Renal cortex interstitium (tissue), 15 donors: Measurements from ENCODE around the gene MAGI2. TPM values are rescaled to one million over a fixed set of nuclear protein-coding genes. Genes with fewer than 3 reads are reported as not detected.

ENCODE experiments used
- DNase-seq, 11 donors: peaks; one replicate each; pipeline ENCODE4 v3.0.0-alpha.2; 2013; ENCODE audit warnings: low read depth in 9 of 11, low spot score in 4 of 11; ENCODE audit errors: extremely low read depth in 1 of 11
- long read RNA-seq, 16 experiments: transcript quantifications; one replicate each; lab custom pipeline, GENCODE V29; 2026
- polyA plus RNA-seq, 3 donors: library from polyadenylated mRNA; unstranded; fragments of 120-200 nt; gene quantifications; one replicate each; pipeline ENCODE4 v1.2.1, GENCODE V29; 2013; ENCODE audit not compliant: insufficient read length in 3 of 3

MAGI2 gene
- polyA plus RNA-seq, result 10 to 100 TPM; 32.0 to 34.5 (median 33.9) TPM
- long read RNA-seq, donor 1, partial matches to known transcripts, result 38 of 44 reads
- long read RNA-seq, donor 1, other reads (novel, unspliced or antisense), result 5 of 44 reads
- long read RNA-seq, donor 2, partial matches to known transcripts, result 18 of 52 reads
- long read RNA-seq, donor 2, other reads (novel, unspliced or antisense), result 33 of 52 reads
- long read RNA-seq, donor 3, partial matches to known transcripts, result 0 of 1 reads
- long read RNA-seq, donor 3, other reads (novel, unspliced or antisense), result 0 of 1 reads
- long read RNA-seq, donor 4, partial matches to known transcripts, result 299 of 320 reads
- long read RNA-seq, donor 4, other reads (novel, unspliced or antisense), result 21 of 320 reads
- long read RNA-seq, donor 5, result 0 reads
- long read RNA-seq, donor 6, partial matches to known transcripts, result 81 of 106 reads
- long read RNA-seq, donor 6, other reads (novel, unspliced or antisense), result 23 of 106 reads
- long read RNA-seq, donor 7, partial matches to known transcripts, result 0 of 1 reads
- long read RNA-seq, donor 7, other reads (novel, unspliced or antisense), result 0 of 1 reads
- long read RNA-seq, donor 8, result 0 reads
- long read RNA-seq, donor 9, partial matches to known transcripts, result 55 of 111 reads
- long read RNA-seq, donor 9, other reads (novel, unspliced or antisense), result 56 of 111 reads
- long read RNA-seq, donor 10, partial matches to known transcripts, result 98 of 138 reads
- long read RNA-seq, donor 10, other reads (novel, unspliced or antisense), result 40 of 138 reads
- long read RNA-seq, donor 11, partial matches to known transcripts, result 40 of 111 reads
- long read RNA-seq, donor 11, other reads (novel, unspliced or antisense), result 71 of 111 reads
- long read RNA-seq, donor 12, result 0 reads
- long read RNA-seq, donor 13, result 0 reads
- long read RNA-seq, donor 14, partial matches to known transcripts, result 71 of 127 reads
- long read RNA-seq, donor 14, other reads (novel, unspliced or antisense), result 56 of 127 reads
- long read RNA-seq, donor 15, result 0 reads
- long read RNA-seq, donor 16, full-length matches to known transcripts, result 2 of 318 reads
- long read RNA-seq, donor 16, partial matches to known transcripts, result 121 of 318 reads
- long read RNA-seq, donor 16, other reads (novel, unspliced or antisense), result 195 of 318 reads

- DNase-seq, result peak; percentile 49 to 74 (median 60)
Observed at GRCh38 chr7:79453558-79454360, at the start of gene MAGI2. MAGI2 (minus strand) TSS chr7:79453667; CDS start chr7:79453320, 347 bp downstream.

GRCh38 chr7:79502151-79502550 is 48.7 kb upstream of the MAGI2 start:
- no peak for DNase-seq

- no peak for DNase-seq
Observed at GRCh38 chr7:79500759-79501158, 47.3 kb upstream of the MAGI2 start.

- DNase-seq, result no peak
Observed at GRCh38 chr7:79497728-79498127, 44.3 kb upstream of the MAGI2 start.

- DNase-seq, result no peak
Observed at GRCh38 chr7:79495544-79496272, 42.2 kb upstream of the MAGI2 start.

- DNase-seq, result peak in 1 of 11 donors; percentile 33
Observed at GRCh38 chr7:79494046-79494445, 40.6 kb upstream of the MAGI2 start.

GRCh38 chr7:79489371-79489770 is 35.9 kb upstream of the MAGI2 start:
- no peak for DNase-seq

- DNase-seq, result no peak
Observed at GRCh38 chr7:79478386-79478785, 24.9 kb upstream of the MAGI2 start.

- no peak for DNase-seq
Observed at GRCh38 chr7:79475455-79475854, 22.0 kb upstream of the MAGI2 start.

- DNase-seq, result peak in 1 of 11 donors; percentile 6
Observed at GRCh38 chr7:79471699-79472098, 18.2 kb upstream of the MAGI2 start.

GRCh38 chr7:79471283-79471682 is 17.8 kb upstream of the MAGI2 start:
- DNase-seq, result no peak

- DNase-seq, result no peak
Observed at GRCh38 chr7:79465551-79465950, 12.1 kb upstream of the MAGI2 start.

GRCh38 chr7:79464051-79464450 is 10.6 kb upstream of the MAGI2 start:
- no peak for DNase-seq

GRCh38 chr7:79462390-79462789 is 8.9 kb upstream of the MAGI2 start:
- no peak for DNase-seq

GRCh38 chr7:79461660-79462059 is 8.2 kb upstream of the MAGI2 start:
- DNase-seq, result no peak

- DNase-seq, result no peak
Observed at GRCh38 chr7:79459381-79459780, 5.9 kb upstream of the MAGI2 start.

- DNase-seq, result no peak
Observed at GRCh38 chr7:79458796-79459195, 5.3 kb upstream of the MAGI2 start.

- no peak for DNase-seq
Observed at GRCh38 chr7:79455173-79455790, 1.8 kb upstream of the MAGI2 start.
